ENCODE measurements around the gene TNS2. TPM values are rescaled to one million over a fixed set of nuclear protein-coding genes. Genes with fewer than 3 reads are reported as not detected.

TNS2 gene
- total and polyA plus RNA-seq, 2 of the 13 experiments (the other 11 are each of a cell fraction or from before 2014, with no cell fraction given): 8.9 to 20.4 TPM

DNA sequence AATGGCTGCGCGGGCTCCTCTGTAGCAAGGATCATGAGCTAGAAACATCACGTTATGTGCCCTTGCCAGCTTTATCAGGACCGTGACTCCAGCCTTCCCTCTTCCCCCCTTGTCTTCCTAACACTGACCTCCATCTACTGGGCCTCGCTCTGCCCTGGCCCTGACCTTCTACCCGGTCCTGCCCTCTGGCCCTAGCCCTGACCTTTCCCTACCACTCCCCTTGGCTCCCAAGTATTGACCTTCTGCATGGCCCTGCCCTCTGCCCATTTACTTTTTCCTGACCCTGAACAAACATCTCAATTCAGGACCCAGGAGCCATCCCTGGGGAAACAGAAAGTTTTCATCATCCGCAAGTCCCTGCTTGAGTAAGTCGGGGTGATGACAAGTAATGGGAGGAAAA is 55.4 kb downstream of the TNS2 start (continued):
- TF ChIP-seq, protein P1, sequence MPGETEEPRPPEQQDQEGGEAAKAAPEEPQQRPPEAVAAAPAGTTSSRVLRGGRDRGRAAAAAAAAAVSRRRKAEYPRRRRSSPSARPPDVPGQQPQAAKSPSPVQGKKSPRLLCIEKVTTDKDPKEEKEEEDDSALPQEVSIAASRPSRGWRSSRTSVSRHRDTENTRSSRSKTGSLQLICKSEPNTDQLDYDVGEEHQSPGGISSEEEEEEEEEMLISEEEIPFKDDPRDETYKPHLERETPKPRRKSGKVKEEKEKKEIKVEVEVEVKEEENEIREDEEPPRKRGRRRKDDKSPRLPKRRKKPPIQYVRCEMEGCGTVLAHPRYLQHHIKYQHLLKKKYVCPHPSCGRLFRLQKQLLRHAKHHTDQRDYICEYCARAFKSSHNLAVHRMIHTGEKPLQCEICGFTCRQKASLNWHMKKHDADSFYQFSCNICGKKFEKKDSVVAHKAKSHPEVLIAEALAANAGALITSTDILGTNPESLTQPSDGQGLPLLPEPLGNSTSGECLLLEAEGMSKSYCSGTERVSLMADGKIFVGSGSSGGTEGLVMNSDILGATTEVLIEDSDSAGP (CRISPR knock-in tag; IDR thresholded peaks at IDR 0.05; ENCODE audit: borderline replicate concordance): no peak; the same call in 1 of the 2 replicates
- TF ChIP-seq, protein P2, sequence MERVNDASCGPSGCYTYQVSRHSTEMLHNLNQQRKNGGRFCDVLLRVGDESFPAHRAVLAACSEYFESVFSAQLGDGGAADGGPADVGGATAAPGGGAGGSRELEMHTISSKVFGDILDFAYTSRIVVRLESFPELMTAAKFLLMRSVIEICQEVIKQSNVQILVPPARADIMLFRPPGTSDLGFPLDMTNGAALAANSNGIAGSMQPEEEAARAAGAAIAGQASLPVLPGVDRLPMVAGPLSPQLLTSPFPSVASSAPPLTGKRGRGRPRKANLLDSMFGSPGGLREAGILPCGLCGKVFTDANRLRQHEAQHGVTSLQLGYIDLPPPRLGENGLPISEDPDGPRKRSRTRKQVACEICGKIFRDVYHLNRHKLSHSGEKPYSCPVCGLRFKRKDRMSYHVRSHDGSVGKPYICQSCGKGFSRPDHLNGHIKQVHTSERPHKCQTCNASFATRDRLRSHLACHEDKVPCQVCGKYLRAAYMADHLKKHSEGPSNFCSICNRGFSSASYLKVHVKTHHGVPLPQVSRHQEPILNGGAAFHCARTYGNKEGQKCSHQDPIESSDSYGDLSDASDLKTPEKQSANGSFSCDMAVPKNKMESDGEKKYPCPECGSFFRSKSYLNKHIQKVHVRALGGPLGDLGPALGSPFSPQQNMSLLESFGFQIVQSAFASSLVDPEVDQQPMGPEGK (CRISPR knock-in tag; IDR thresholded peaks at IDR 0.05): no peak
- TF ChIP-seq ATM (IDR thresholded peaks at IDR 0.05; ENCODE audit: borderline replicate concordance) (no peak), FOXK1 (CRISPR knock-in tag; IDR thresholded peaks at IDR 0.05; ENCODE audit: borderline replicate concordance, low read depth) (no peak), MAFF (IDR thresholded peaks at IDR 0.05; ENCODE audit: low read depth, low read length) (no peak), RNF2 (conservative IDR thresholded peaks at IDR 0.05; ENCODE audit: low read depth) (no peak), ZNF430 (CRISPR knock-in tag; IDR thresholded peaks at IDR 0.05) (no peak), HDAC6 (IDR thresholded peaks at IDR 0.05; ENCODE audit: low read depth, low read length) (no peak), FOSL1 (CRISPR knock-in tag; IDR thresholded peaks at IDR 0.05; ENCODE audit: borderline replicate concordance) (no peak), TGIF2 (CRISPR knock-in tag; IDR thresholded peaks at IDR 0.05) (no peak), ZNF746 (CRISPR knock-in tag; IDR thresholded peaks at IDR 0.05) (0 out of 2 replicates have a peak, but pooled peaks have one; percentile 57), ZNF589 (CRISPR knock-in tag; conservative IDR thresholded peaks at IDR 0.05) (no peak), ZKSCAN1 (IDR thresholded peaks at IDR 0.05; ENCODE audit: low read length) (no peak), ZNF567 (CRISPR knock-in tag; IDR thresholded peaks at IDR 0.05; ENCODE audit: borderline replicate concordance) (no peak), MYC (CRISPR knock-in tag; IDR thresholded peaks at IDR 0.05; ENCODE audit: borderline replicate concordance) (peak; percentile 37; the same call in 1 of the 2 replicates), ZC3H13 (CRISPR knock-in tag; IDR thresholded peaks at IDR 0.05) (no peak), ZNF207 (IDR thresholded peaks at IDR 0.05; ENCODE audit: borderline replicate concordance) (no peak), RFXAP (CRISPR knock-in tag; IDR thresholded peaks at IDR 0.05; ENCODE audit: borderline replicate concordance) (no peak), ATAD3A (CRISPR knock-in tag; IDR thresholded peaks at IDR 0.05) (no peak), ZNF558 (CRISPR knock-in tag; IDR thresholded peaks at IDR 0.05; ENCODE audit: borderline replicate concordance) (no peak)
- TF ChIP-seq, protein P3, sequence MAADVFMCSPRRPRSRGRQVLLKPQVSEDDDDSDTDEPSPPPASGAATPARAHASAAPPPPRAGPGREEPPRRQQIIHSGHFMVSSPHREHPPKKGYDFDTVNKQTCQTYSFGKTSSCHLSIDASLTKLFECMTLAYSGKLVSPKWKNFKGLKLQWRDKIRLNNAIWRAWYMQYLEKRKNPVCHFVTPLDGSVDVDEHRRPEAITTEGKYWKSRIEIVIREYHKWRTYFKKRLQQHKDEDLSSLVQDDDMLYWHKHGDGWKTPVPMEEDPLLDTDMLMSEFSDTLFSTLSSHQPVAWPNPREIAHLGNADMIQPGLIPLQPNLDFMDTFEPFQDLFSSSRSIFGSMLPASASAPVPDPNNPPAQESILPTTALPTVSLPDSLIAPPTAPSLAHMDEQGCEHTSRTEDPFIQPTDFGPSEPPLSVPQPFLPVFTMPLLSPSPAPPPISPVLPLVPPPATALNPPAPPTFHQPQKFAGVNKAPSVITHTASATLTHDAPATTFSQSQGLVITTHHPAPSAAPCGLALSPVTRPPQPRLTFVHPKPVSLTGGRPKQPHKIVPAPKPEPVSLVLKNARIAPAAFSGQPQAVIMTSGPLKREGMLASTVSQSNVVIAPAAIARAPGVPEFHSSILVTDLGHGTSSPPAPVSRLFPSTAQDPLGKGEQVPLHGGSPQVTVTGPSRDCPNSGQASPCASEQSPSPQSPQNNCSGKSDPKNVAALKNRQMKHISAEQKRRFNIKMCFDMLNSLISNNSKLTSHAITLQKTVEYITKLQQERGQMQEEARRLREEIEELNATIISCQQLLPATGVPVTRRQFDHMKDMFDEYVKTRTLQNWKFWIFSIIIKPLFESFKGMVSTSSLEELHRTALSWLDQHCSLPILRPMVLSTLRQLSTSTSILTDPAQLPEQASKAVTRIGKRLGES (CRISPR knock-in tag; IDR thresholded peaks at IDR 0.05; ENCODE audit: borderline replicate concordance): no peak
- TF ChIP-seq, protein P4, sequence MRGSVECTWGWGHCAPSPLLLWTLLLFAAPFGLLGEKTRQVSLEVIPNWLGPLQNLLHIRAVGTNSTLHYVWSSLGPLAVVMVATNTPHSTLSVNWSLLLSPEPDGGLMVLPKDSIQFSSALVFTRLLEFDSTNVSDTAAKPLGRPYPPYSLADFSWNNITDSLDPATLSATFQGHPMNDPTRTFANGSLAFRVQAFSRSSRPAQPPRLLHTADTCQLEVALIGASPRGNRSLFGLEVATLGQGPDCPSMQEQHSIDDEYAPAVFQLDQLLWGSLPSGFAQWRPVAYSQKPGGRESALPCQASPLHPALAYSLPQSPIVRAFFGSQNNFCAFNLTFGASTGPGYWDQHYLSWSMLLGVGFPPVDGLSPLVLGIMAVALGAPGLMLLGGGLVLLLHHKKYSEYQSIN (CRISPR knock-in tag; IDR thresholded peaks at IDR 0.05; ENCODE audit: borderline replicate concordance): no peak
- TF ChIP-seq, protein P5, sequence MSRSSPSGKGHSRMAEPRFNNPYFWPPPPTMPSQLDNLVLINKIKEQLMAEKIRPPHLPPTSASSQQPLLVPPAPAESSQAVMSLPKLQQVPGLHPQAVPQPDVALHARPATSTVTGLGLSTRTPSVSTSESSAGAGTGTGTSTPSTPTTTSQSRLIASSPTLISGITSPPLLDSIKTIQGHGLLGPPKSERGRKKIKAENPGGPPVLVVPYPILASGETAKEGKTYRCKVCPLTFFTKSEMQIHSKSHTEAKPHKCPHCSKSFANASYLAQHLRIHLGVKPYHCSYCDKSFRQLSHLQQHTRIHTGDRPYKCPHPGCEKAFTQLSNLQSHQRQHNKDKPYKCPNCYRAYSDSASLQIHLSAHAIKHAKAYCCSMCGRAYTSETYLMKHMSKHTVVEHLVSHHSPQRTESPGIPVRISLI (CRISPR knock-in tag; IDR thresholded peaks at IDR 0.05; ENCODE audit: borderline replicate concordance): peak; percentile 54; the same call in 1 of the 2 replicates

Data from HepG2 (cell line).